HG03354 (cell line): ENCODE results near the gene CENPE.

Source experiments
- ATAC-seq: cut with Tn5 transposase; IDR thresholded peaks from one replicate; pipeline ENCODE4 v1.9.1; 2021; ENCODE audit warnings: mild to moderate bottlenecking; ENCODE audit not compliant: unreplicated experiment, poor library complexity, severe bottlenecking

CENPE gene

GRCh38 chr4:103085555-103086196 lies 112.5 kb downstream of the CENPE start:
- no peak for ATAC-seq

GRCh38 chr4:103079621-103080020 lies 118.5 kb downstream of the CENPE start:
- no peak for ATAC-seq

- ATAC-seq, result peak; percentile 42
Observed at GRCh38 chr4:103076747-103077347, 121.3 kb downstream of the CENPE start, which contains the start of gene SLC9B2. Gene SLC9B2, minus strand, starts transcription at chr4:103076761. Its CDS starts 9,211 bp downstream, at chr4:103067550.

- ATAC-seq, result peak; percentile 66
Observed at GRCh38 chr4:103075894-103076746, 122.0 kb downstream of the CENPE start.

GRCh38 chr4:103075435-103075893 lies 122.7 kb downstream of the CENPE start:
- ATAC-seq, result peak; percentile 1

- ATAC-seq, result peak; percentile 37
Observed at GRCh38 chr4:103074744-103075434, 123.3 kb downstream of the CENPE start.

GRCh38 chr4:103073792-103074438 lies 124.2 kb downstream of the CENPE start:
- ATAC-seq, result no peak

GRCh38 chr4:103067841-103068547 lies 130.1 kb downstream of the CENPE start:
- no peak for ATAC-seq

- ATAC-seq, result no peak
Observed at GRCh38 chr4:103060453-103061148, 137.5 kb downstream of the CENPE start.
